HCT116 (cell line): Measurements from ENCODE around the gene TBXAS1.

Experiments used
- CTCF ChIP-seq, 3 experiments: fragments of 200-600 bp in 1 of 3; sonication (generic) in 1 of 3; IDR thresholded peaks in 2 of 3; conservative IDR thresholded peaks in 1 of 3; 2 replicates each; pipeline ENCODE4 v1.5.1; 2012 to 2017; ENCODE audit warnings: low read depth in 2 of 3, low read length in 2 of 3, antibody characterized with exemption in 1 of 3, borderline replicate concordance in 1 of 3, control low read depth in 1 of 3, mild to moderate bottlenecking in 1 of 3, mixed read lengths in 1 of 3, mixed run types in 1 of 3, moderate library complexity in 1 of 3; ENCODE audit not compliant: insufficient read depth in 1 of 3
- EGR1 ChIP-seq: IDR thresholded peaks from 2 replicates; pipeline ENCODE4 v1.6.1; 2012; ENCODE audit warnings: low read depth
- EZH2phosphoT487 ChIP-seq: fragments of 200-600 bp; IDR thresholded peaks from 2 replicates; pipeline ENCODE4 v1.6.1; 2018; ENCODE audit warnings: antibody characterized with exemption, borderline replicate concordance
- POLR2A ChIP-seq: IDR thresholded peaks from 2 replicates; pipeline ENCODE4 v1.7.0; 2011; ENCODE audit warnings: borderline replicate concordance; ENCODE audit not compliant: insufficient read depth, insufficient read length; ENCODE audit errors: extremely low read depth
- SIN3A ChIP-seq: IDR thresholded peaks from 2 replicates; pipeline ENCODE4 v1.6.1; 2012; ENCODE audit warnings: low read depth
- SP1 ChIP-seq: IDR thresholded peaks from 2 replicates; pipeline ENCODE4 v1.6.1; 2012; ENCODE audit warnings: low read depth
- TCF7L2 ChIP-seq: IDR thresholded peaks from 2 replicates; pipeline ENCODE4 v1.7.0; 2011; ENCODE audit warnings: borderline replicate concordance, inconsistent platforms; ENCODE audit not compliant: insufficient read depth, insufficient read length; ENCODE audit errors: extremely low read depth
- YY1 ChIP-seq: IDR thresholded peaks from 2 replicates; pipeline ENCODE4 v1.6.1; 2011; ENCODE audit warnings: low read length, low read depth, moderate library complexity, mild to moderate bottlenecking; ENCODE audit not compliant: insufficient replicate concordance; ENCODE audit errors: extremely low read depth
- ZFX ChIP-seq: fragments of 450-650 bp; IDR thresholded peaks from 2 replicates; pipeline ENCODE4 v1.6.1; 2017

GRCh38 chr7:140057143-140057535, 228.1 kb downstream of the TBXAS1 start:
- TF ChIP-seq YY1 (no peak), CTCF (IDR thresholded peaks at IDR 0.05 in 2 of 3, conservative IDR thresholded peaks at IDR 0.05 in 1 of 3; ENCODE audit: borderline replicate concordance in 1 of 3, insufficient read depth in 1 of 3, low read depth in 2 of 3, low read length in 2 of 3) (no peak), POLR2A (no peak), ZFX (no peak), EZH2phosphoT487 (no peak), TCF7L2 (no peak), EGR1 (no peak), SP1 (no peak), SIN3A (no peak)
